Hepatocyte (in vitro differentiated cells): ENCODE results near the gene UNC13D. TPM values are rescaled to one million over a fixed set of nuclear protein-coding genes. Genes with fewer than 3 reads are reported as not detected.

Source experiments
- DNase-seq: peaks from one replicate; pipeline ENCODE4 v3.0.0-alpha.2; 2016; ENCODE audit warnings: low spot score
- H2AFZ ChIP-seq: fragments of 200-600 bp; sonication (generic); 2 replicates; pipeline ENCODE4 v1.6.0; 2016; ENCODE audit warnings: antibody characterized with exemption, mild to moderate bottlenecking
- H3K27ac ChIP-seq: fragments of 200-600 bp; sonication (generic); 2 replicates; pipeline ENCODE4 v1.5.1; 2016; ENCODE audit warnings: mild to moderate bottlenecking
- H3K27me3 ChIP-seq: fragments of 200-600 bp; sonication (generic); 2 replicates; pipeline ENCODE4 v1.6.1; 2016
- H3K36me3 ChIP-seq: fragments of 200-600 bp; sonication (generic); replicated peaks from 2 replicates; pipeline ENCODE4 v1.5.1; 2016; ENCODE audit warnings: low read depth; ENCODE audit not compliant: insufficient read depth
- H3K4me1 ChIP-seq: fragments of 200-600 bp; sonication (generic); 2 replicates; pipeline ENCODE4 v1.5.1; 2016; ENCODE audit warnings: mild to moderate bottlenecking, moderate library complexity; ENCODE audit not compliant: insufficient read depth
- H3K4me2 ChIP-seq: fragments of 200-600 bp; sonication (generic); 2 replicates; pipeline ENCODE4 v1.6.0; 2016
- H3K4me3 ChIP-seq: fragments of 200-600 bp; sonication (generic); 2 replicates; pipeline ENCODE4 v1.5.1; 2016; ENCODE audit warnings: mild to moderate bottlenecking
- H3K79me2 ChIP-seq: fragments of 200-600 bp; sonication (generic); 2 replicates; pipeline ENCODE4 v1.6.0; 2017; ENCODE audit warnings: mild to moderate bottlenecking
- H3K9me2 ChIP-seq: fragments of 200-600 bp; sonication (generic); replicated peaks from 2 replicates; pipeline ENCODE4 v1.6.0; 2017; ENCODE audit warnings: mild to moderate bottlenecking; ENCODE audit not compliant: insufficient read depth
- H3K9me3 ChIP-seq: fragments of 200-600 bp; sonication (generic); 2 replicates; pipeline ENCODE4 v1.5.1; 2016; ENCODE audit warnings: low read depth, mild to moderate bottlenecking
- H4K20me1 ChIP-seq: fragments of 200-600 bp; sonication (generic); 2 replicates; pipeline ENCODE4 v1.6.0; 2016; ENCODE audit warnings: mild to moderate bottlenecking; ENCODE audit not compliant: insufficient read depth, poor library complexity, severe bottlenecking
- CTCF ChIP-seq: fragments of 200-600 bp; sonication (generic); IDR thresholded peaks from 2 replicates; pipeline ENCODE4 v1.5.1; 2016; ENCODE audit warnings: antibody characterized with exemption, mild to moderate bottlenecking; ENCODE audit not compliant: poor library complexity
- EZH2 ChIP-seq: fragments of 200-600 bp; sonication (generic); IDR thresholded peaks from 2 replicates; pipeline ENCODE4 v1.6.1; 2016; ENCODE audit warnings: antibody characterized with exemption, mild to moderate bottlenecking, borderline replicate concordance
- EZH2phosphoT487 ChIP-seq: fragments of 200-600 bp; sonication (generic); IDR thresholded peaks from one replicate; pipeline ENCODE4 v1.6.1; 2018; ENCODE audit warnings: antibody characterized with exemption, mild to moderate bottlenecking, low read depth, moderate library complexity; ENCODE audit not compliant: unreplicated experiment, severe bottlenecking
- WGBS: methylation state at CpG from one replicate; pipeline ENCODE4 v1.1.6; 2016; ENCODE audit warnings: low lambda C conversion rate; ENCODE audit errors: missing lambda C conversion rate; 5-methylcytosine and 5-hydroxymethylcytosine counted together
- polyA plus RNA-seq: library from polyadenylated mRNA; unstranded; fragments of >200 nt; fragmentation: Nextera tagmentation; extraction: Ambion mirVana; gene quantifications from 2 replicates; pipeline ENCODE4 v1.2.1, GENCODE V29; 2016
- total RNA-seq: library from RNA; depleted of rRNA; stranded (reverse); fragments of >200 nt; gene quantifications from 2 replicates; pipeline ENCODE4 v1.2.3, GENCODE V29; 2014

UNC13D gene
- total and polyA plus RNA-seq, 2 experiments from 2014 or later = 2.2 to 8.8 TPM

GRCh38 chr17:75825149-75825552 lies 19.1 kb downstream of the UNC13D start:
- TF ChIP-seq CTCF (no peak), EZH2phosphoT487 (no peak), EZH2 (no peak)
- Histone ChIP-seq H3K36me3 (no peaks in the 10 kb centered on the region), H4K20me1 (no peaks in the 10 kb centered on the region), H3K4me1 (peaks cover 27% of the 10 kb centered on the region), H3K27me3 (no peaks in the 10 kb centered on the region), H3K27ac (peak overlapping the region; percentile 63), H3K4me2 (no peak overlapping the region), H3K9me2 (no peaks in the 10 kb centered on the region), H3K4me3 (no peak overlapping the region), H3K79me2 (no peaks in the 10 kb centered on the region), H3K9me3 (no peaks in the 10 kb centered on the region), H2AFZ (no peak overlapping the region)
- 89% methylated on average over 12 of the region's 13 CpGs for WGBS
- no peak for DNase-seq

GRCh38 chr17:75824666-75825065 lies 19.5 kb downstream of the UNC13D start:
- TF ChIP-seq CTCF (no peak), EZH2 (no peak), EZH2phosphoT487 (no peak)
- H3K4me1 ChIP-seq = peaks cover 27% of the 10 kb centered on the region
- H4K20me1 ChIP-seq = no peaks in the 10 kb centered on the region
- H2AFZ ChIP-seq = no peak overlapping the region
- H3K4me3 ChIP-seq = no peak overlapping the region
- H3K36me3 ChIP-seq = no peaks in the 10 kb centered on the region
- 50% methylated on average over 1 of the region's 2 CpGs for WGBS
- no peak for DNase-seq
- H3K79me2 ChIP-seq = no peaks in the 10 kb centered on the region
- no peaks in the 10 kb centered on the region for H3K9me3 ChIP-seq
- H3K9me2 ChIP-seq = no peaks in the 10 kb centered on the region
- H3K27ac ChIP-seq = peak overlapping the region; percentile 63
- H3K4me2 ChIP-seq = no peak overlapping the region
- H3K27me3 ChIP-seq = no peaks in the 10 kb centered on the region

- Histone ChIP-seq H3K9me3 (no peaks in the 10 kb centered on the region), H3K36me3 (no peaks in the 10 kb centered on the region)
Observed at GRCh38 chr17:75824050-75824552, 20.1 kb downstream of the UNC13D start.

More at GRCh38 chr17:75824050-75824552, 20.1 kb downstream of the UNC13D start:
- H2AFZ ChIP-seq = no peak overlapping the region
- no peak for DNase-seq
- H3K27me3 ChIP-seq = no peaks in the 10 kb centered on the region
- H3K4me1 ChIP-seq = peaks cover 27% of the 10 kb centered on the region
- TF ChIP-seq EZH2 = no peak
- no peak for TF ChIP-seq CTCF
- no peak for TF ChIP-seq EZH2phosphoT487
- no peaks in the 10 kb centered on the region for H3K9me2 ChIP-seq
- H3K79me2 ChIP-seq = no peaks in the 10 kb centered on the region
- H3K4me3 ChIP-seq = no peak overlapping the region
- no peak overlapping the region for H3K27ac ChIP-seq
- H4K20me1 ChIP-seq = no peaks in the 10 kb centered on the region
- WGBS = 98% methylated on average over 13 of the region's 13 CpGs
- H3K4me2 ChIP-seq = no peak overlapping the region
